ENCODE measurements around the gene CSPG4. TPM values are rescaled to one million over a fixed set of nuclear protein-coding genes. Genes with fewer than 3 reads are reported as not detected.

CSPG4 gene
- total and polyA plus RNA-seq, 2 of the 13 experiments (the other 11 are each of a cell fraction or from before 2014, with no cell fraction given), result 0.01 to 0.04 TPM

- TF ChIP-seq HOMEZ (CRISPR knock-in tag; IDR thresholded peaks at IDR 0.05; ENCODE audit: low read depth) (peak; percentile 70; the same call in 1 of the 2 replicates), ZBTB34 (CRISPR knock-in tag; IDR thresholded peaks at IDR 0.05) (peak; percentile 93), KLF16 (CRISPR knock-in tag; IDR thresholded peaks at IDR 0.05) (peak; percentile 88 to 92; a peak in 3 of 4 replicates), ZNF616 (CRISPR knock-in tag; IDR thresholded peaks at IDR 0.05; ENCODE audit: low read depth) (peak; percentile 91), TRIM24 (CRISPR knock-in tag; IDR thresholded peaks at IDR 0.05) (peak; percentile 52), GATA4 (IDR thresholded peaks at IDR 0.05; ENCODE audit: borderline replicate concordance, low read depth) (peak; percentile 70; the same call in 1 of the 2 replicates), TFAP4 (IDR thresholded peaks at IDR 0.05; ENCODE audit: borderline replicate concordance, low read depth) (peak; percentile 75; the same call in 1 of the 2 replicates), U2AF1 (optimal IDR thresholded peaks at IDR 0.05; ENCODE audit: low read depth, low read length) (no peak), ZC3H13 (CRISPR knock-in tag; IDR thresholded peaks at IDR 0.05) (peak; percentile 74), NR3C1 (CRISPR knock-in tag; IDR thresholded peaks at IDR 0.05) (0 out of 2 replicates have a peak, but pooled peaks have one; percentile 14), ZNF552 (CRISPR knock-in tag; IDR thresholded peaks at IDR 0.05; ENCODE audit: borderline replicate concordance) (0 out of 2 replicates have a peak, but pooled peaks have one; percentile 84), IKZF1 (IDR thresholded peaks at IDR 0.05) (no peak), ESRRA (CRISPR knock-in tag; IDR thresholded peaks at IDR 0.05; ENCODE audit: low read depth) (peak; percentile 60), SIX1 (CRISPR knock-in tag; IDR thresholded peaks at IDR 0.05; ENCODE audit: borderline replicate concordance) (no peak), NRL (CRISPR knock-in tag; IDR thresholded peaks at IDR 0.05; ENCODE audit: borderline replicate concordance) (peak; percentile 96), HNRNPUL1 (IDR thresholded peaks at IDR 0.05; ENCODE audit: low read depth, low read length) (no peak), NAIF1 (CRISPR knock-in tag; IDR thresholded peaks at IDR 0.05; ENCODE audit: borderline replicate concordance) (peak; percentile 79; the same call in 1 of the 2 replicates), SP4 (CRISPR knock-in tag; IDR thresholded peaks at IDR 0.05) (peak; percentile 77), ZZZ3 (CRISPR knock-in tag; IDR thresholded peaks at IDR 0.05; ENCODE audit: borderline replicate concordance) (peak; percentile 26; the same call in 1 of the 2 replicates)
- TF ChIP-seq, protein P1, sequence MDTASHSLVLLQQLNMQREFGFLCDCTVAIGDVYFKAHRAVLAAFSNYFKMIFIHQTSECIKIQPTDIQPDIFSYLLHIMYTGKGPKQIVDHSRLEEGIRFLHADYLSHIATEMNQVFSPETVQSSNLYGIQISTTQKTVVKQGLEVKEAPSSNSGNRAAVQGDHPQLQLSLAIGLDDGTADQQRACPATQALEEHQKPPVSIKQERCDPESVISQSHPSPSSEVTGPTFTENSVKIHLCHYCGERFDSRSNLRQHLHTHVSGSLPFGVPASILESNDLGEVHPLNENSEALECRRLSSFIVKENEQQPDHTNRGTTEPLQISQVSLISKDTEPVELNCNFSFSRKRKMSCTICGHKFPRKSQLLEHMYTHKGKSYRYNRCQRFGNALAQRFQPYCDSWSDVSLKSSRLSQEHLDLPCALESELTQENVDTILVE (CRISPR knock-in tag; IDR thresholded peaks at IDR 0.05), result peak; percentile 91
- TF ChIP-seq, protein P2, sequence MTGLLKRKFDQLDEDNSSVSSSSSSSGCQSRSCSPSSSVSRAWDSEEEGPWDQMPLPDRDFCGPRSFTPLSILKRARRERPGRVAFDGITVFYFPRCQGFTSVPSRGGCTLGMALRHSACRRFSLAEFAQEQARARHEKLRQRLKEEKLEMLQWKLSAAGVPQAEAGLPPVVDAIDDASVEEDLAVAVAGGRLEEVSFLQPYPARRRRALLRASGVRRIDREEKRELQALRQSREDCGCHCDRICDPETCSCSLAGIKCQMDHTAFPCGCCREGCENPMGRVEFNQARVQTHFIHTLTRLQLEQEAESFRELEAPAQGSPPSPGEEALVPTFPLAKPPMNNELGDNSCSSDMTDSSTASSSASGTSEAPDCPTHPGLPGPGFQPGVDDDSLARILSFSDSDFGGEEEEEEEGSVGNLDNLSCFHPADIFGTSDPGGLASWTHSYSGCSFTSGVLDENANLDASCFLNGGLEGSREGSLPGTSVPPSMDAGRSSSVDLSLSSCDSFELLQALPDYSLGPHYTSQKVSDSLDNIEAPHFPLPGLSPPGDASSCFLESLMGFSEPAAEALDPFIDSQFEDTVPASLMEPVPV (CRISPR knock-in tag; IDR thresholded peaks at IDR 0.05), result peak; percentile 96
Observed at GRCh38 chr15:75639709-75640482, 72.8 kb downstream of the CSPG4 start, which contains the start of gene IMP3 (continued).

All from HepG2 (cell line).